B cell (primary cell): ENCODE results near the gene PFKFB3. TPM values are rescaled to one million over a fixed set of nuclear protein-coding genes. Genes with fewer than 3 reads are reported as not detected.

Experiments
- ATAC-seq: fragments of 200-7000 bp; cut with Tn5 transposase; one replicate; pipeline ENCODE4 v1.10.0; 2021; ENCODE audit warnings: low read depth, mild to moderate bottlenecking, moderate number of reproducible peaks, moderate library complexity
- CTCF ChIA-PET: fragments of 350-600 bp; sonication (Branson Sonifier 250); formaldehyde crosslinking; loops from one replicate; lab custom pipeline; 2021; ENCODE audit warnings: antibody characterized with exemption, inconsistent platforms; lab: Charles Lee
- POLR2A ChIA-PET: fragments of 350-600 bp; sonication (Branson Sonifier 250); formaldehyde crosslinking; loops from one replicate; lab custom pipeline; 2021; ENCODE audit warnings: antibody characterized with exemption; lab: Charles Lee
- DNase-seq: peaks from one replicate; pipeline ENCODE4 v3.0.0; 2013
- H2AFZ ChIP-seq: 2 replicates; pipeline ENCODE4 v1.6.1; 2012; ENCODE audit warnings: mild to moderate bottlenecking, low read depth, low read length; ENCODE audit not compliant: insufficient read depth, poor library complexity, severe bottlenecking
- H3K27ac ChIP-seq, 2 donors: 1 replicate in 1 of 2; 2 replicates in 1 of 2; pipeline ENCODE4 v1.5.1; 2012 to 2013; ENCODE audit warnings: low read length in 2 of 2, mild to moderate bottlenecking in 2 of 2, moderate library complexity in 1 of 2
- H3K27me3 ChIP-seq, 4 experiments: fragments of 200-600 bp in 1 of 4; sonication (generic) in 1 of 4; replicated peaks in 1 of 4; 1 replicate in 2 of 4; 2 replicates in 2 of 4; pipeline versions ENCODE4 v1.6.1 to v1.7.0; 2013 to 2016; ENCODE audit warnings: low read length in 3 of 4, mild to moderate bottlenecking in 2 of 4, mixed read lengths in 1 of 4, moderate library complexity in 1 of 4; ENCODE audit not compliant: insufficient read depth in 4 of 4, control insufficient read depth in 3 of 4; ENCODE audit errors: control extremely low read depth in 1 of 4
- H3K36me3 ChIP-seq, 2 experiments: replicated peaks in 1 of 2; 1 replicate in 1 of 2; 2 replicates in 1 of 2; pipeline versions ENCODE4 v1.6.1 to v1.7.1; 2013; ENCODE audit warnings: low read length in 1 of 2; ENCODE audit not compliant: insufficient read depth in 2 of 2, control insufficient read depth in 1 of 2; ENCODE audit errors: control extremely low read depth in 1 of 2, extremely low read depth in 1 of 2
- H3K4me1 ChIP-seq, 2 donors: fragments of 200-600 bp in 1 of 2; sonication (generic) in 1 of 2; 1 replicate in 1 of 2; 2 replicates in 1 of 2; pipeline versions ENCODE4 v1.5.1 to v1.6.1; 2013 to 2017; ENCODE audit warnings: low read length in 2 of 2; ENCODE audit not compliant: control insufficient read depth in 2 of 2, insufficient read depth in 2 of 2
- H3K4me2 ChIP-seq: replicated peaks from 2 replicates; pipeline ENCODE3; 2012; ENCODE audit warnings: mild to moderate bottlenecking, low read depth, low read length; ENCODE audit not compliant: poor library complexity, severe bottlenecking
- H3K4me3 ChIP-seq, 5 experiments: fragments of 200-600 bp in 1 of 5; sonication (generic) in 1 of 5; 1 replicate in 3 of 5; 2 replicates in 2 of 5; pipeline versions ENCODE4 v1.5.1 to v1.7.0; 2011 to 2016; ENCODE audit warnings: low read length in 4 of 5, mild to moderate bottlenecking in 4 of 5, low read depth in 2 of 5, control low read depth in 1 of 5, moderate library complexity in 1 of 5; ENCODE audit not compliant: insufficient read depth in 1 of 5; ENCODE audit errors: control extremely low read depth in 1 of 5, extremely low read depth in 1 of 5
- H3K79me2 ChIP-seq: fragments of 200-600 bp; sonication (generic); one replicate; pipeline ENCODE4 v1.6.0; 2016; ENCODE audit warnings: low read length; ENCODE audit not compliant: control insufficient read depth, insufficient read depth
- H3K9ac ChIP-seq: fragments of 200-600 bp; sonication (generic); 2 replicates; pipeline ENCODE4 v1.6.1; 2017; ENCODE audit warnings: mild to moderate bottlenecking, low read length, moderate library complexity
- H3K9me3 ChIP-seq, 3 donors: one replicate each; pipeline versions ENCODE4 v1.6.1 to v1.7.1; 2013; ENCODE audit warnings: low read length in 2 of 3; ENCODE audit not compliant: control insufficient read depth in 2 of 3, insufficient read depth in 1 of 3; ENCODE audit errors: control extremely low read depth in 1 of 3
- H4K20me1 ChIP-seq: 2 replicates; pipeline ENCODE4 v1.6.0; 2012; ENCODE audit warnings: mild to moderate bottlenecking, low read length; ENCODE audit not compliant: insufficient read depth, control insufficient read depth, poor library complexity, severe bottlenecking
- H3K27ac Mint-ChIP-seq: one replicate; pipeline ENCODE4 v1.8.0; 2021; ENCODE audit warnings: mixed read lengths
- H3K27me3 Mint-ChIP-seq: one replicate; pipeline ENCODE4 v1.8.0; 2021; ENCODE audit warnings: mixed read lengths
- H3K4me1 Mint-ChIP-seq: one replicate; pipeline ENCODE4 v1.8.0; 2021; ENCODE audit warnings: mixed read lengths
- H3K4me3 Mint-ChIP-seq: one replicate; pipeline ENCODE4 v1.8.0; 2021; ENCODE audit warnings: mixed read lengths
- H3K9me3 Mint-ChIP-seq: one replicate; pipeline ENCODE4 v1.8.0; 2022; ENCODE audit warnings: mixed read lengths; ENCODE audit not compliant: insufficient read depth
- CTCF ChIP-seq: fragments of 200-600 bp; IDR thresholded peaks from one replicate; pipeline ENCODE4 v1.8.0; 2022; ENCODE audit warnings: antibody characterized with exemption, mild to moderate bottlenecking
- EZH2 ChIP-seq: IDR thresholded peaks from 2 replicates; pipeline ENCODE4 v1.6.1; 2012; ENCODE audit warnings: borderline replicate concordance, low read depth, mild to moderate bottlenecking, moderate library complexity, low read length; ENCODE audit not compliant: insufficient read depth, poor library complexity, severe bottlenecking
- WGBS: methylation state at CpG from one replicate; pipeline ENCODE4 v1.1.5; 2013; ENCODE audit warnings: missing lambda C conversion rate; ENCODE audit not compliant: insufficient coverage; 5-methylcytosine and 5-hydroxymethylcytosine counted together
- intact Hi-C: fragments of 100-400 bp; cut with micrococcal nuclease; formaldehyde crosslinking; loops from one replicate; pipeline ENCODE4 v1.10.0; 2022
- polyA plus RNA-seq: library from polyadenylated mRNA; depleted of rRNA; stranded (reverse); fragments of >200 nt; gene quantifications from 2 replicates; pipeline ENCODE4 v1.2.3, GENCODE V29; 2012
- total RNA-seq, 2 donors: library from RNA; stranded (reverse); fragments of 120-200 nt in 1 of 2; gene quantifications; 1 replicate in 1 of 2; 2 replicates in 1 of 2; pipeline versions ENCODE4 v1.2.3 to v1.2.4, GENCODE V29; 2013 to 2022

PFKFB3 gene
- total and polyA plus RNA-seq, 2 donors (not counting 1 experiment from before 2014, with no cell fraction given): 13.2 to 239 TPM

- Histone ChIP-seq H3K79me2 (no peaks in the 10 kb centered on the region), H3K4me1 (peaks cover 3 to 5% of the 10 kb centered on the region in 2 donors), H2AFZ (no peak overlapping the region), H4K20me1 (no peaks in the 10 kb centered on the region), H3K36me3 (peaks cover 0 to 71% of the 10 kb centered on the region in 2 experiments), H3K4me2 (no peak overlapping the region), H3K4me3 (no peak overlapping the region), H3K27ac (no peak overlapping the region), H3K27me3 (no peaks in the 10 kb centered on the region), H3K9me3 (no peaks in the 10 kb centered on the region), H3K9ac (no peak overlapping the region)
- no peak for ATAC-seq
- Mint-ChIP-seq H3K9me3 (no peaks in the 10 kb centered on the region), H3K4me3 (no peak overlapping the region), H3K27me3 (no peaks in the 10 kb centered on the region), H3K4me1 (peaks cover 6% of the 10 kb centered on the region), H3K27ac (no peak overlapping the region)
- intact Hi-C loops: no loop called here
- ChIA-PET CTCF (no interaction called here), POLR2A (interaction anchor here (0.6 kb wide), 1 partner anchor 134 kb away, joined by 5 read pairs; no protein-coding TSS in a partner anchor)
- no peak for DNase-seq
- 97% methylated on average over 10 of the region's 15 CpGs for WGBS
- TF ChIP-seq EZH2 (no peak), CTCF (no peak)
These were observed 22.6 kb downstream of the PFKFB3 start for GRCh38 chr10:6225263-6225814.

- H3K4me3 Mint-ChIP-seq: no peak overlapping the region
- 96% methylated on average over 23 of the region's 23 CpGs for WGBS
- ATAC-seq (no peak), DNase-seq (no peak)
- Histone ChIP-seq H3K36me3 (peaks cover 0 to 69% of the 10 kb centered on the region in 2 experiments), H4K20me1 (no peaks in the 10 kb centered on the region), H2AFZ (no peak overlapping the region), H3K4me3 (no peak overlapping the region), H3K9me3 (no peaks in the 10 kb centered on the region), H3K27me3 (no peaks in the 10 kb centered on the region), H3K4me1 (no peaks in the 10 kb centered on the region), H3K27ac (no peak overlapping the region), H3K79me2 (no peaks in the 10 kb centered on the region), H3K4me2 (no peak overlapping the region), H3K9ac (no peak overlapping the region)
- no peak for TF ChIP-seq CTCF
- TF ChIP-seq EZH2: no peak
- ChIA-PET CTCF (no interaction called here), POLR2A (no interaction called here)
- intact Hi-C loops: no loop called here
- no peaks in the 10 kb centered on the region for H3K9me3 Mint-ChIP-seq
- no peaks in the 10 kb centered on the region for H3K4me1 Mint-ChIP-seq
- H3K27ac Mint-ChIP-seq: no peak overlapping the region
- no peaks in the 10 kb centered on the region for H3K27me3 Mint-ChIP-seq
These were observed 23.5 kb downstream of the PFKFB3 start for GRCh38 chr10:6226216-6226615.
